ENCODE results near the gene TLR8.

- no peak for TF ChIP-seq SPI1 (IDR thresholded peaks at IDR 0.05; ENCODE audit: low read depth, low read length)
- TF ChIP-seq POLR2AphosphoS5 (IDR thresholded peaks at IDR 0.05; ENCODE audit: low read depth, low read length) = no peak
- no peak for TF ChIP-seq POLR2A (IDR thresholded peaks at IDR 0.05; ENCODE audit: low read depth, low read length)
- no peak for TF ChIP-seq TAF1 (IDR thresholded peaks at IDR 0.05; ENCODE audit: low read depth, low read length)
- no peak for TF ChIP-seq PAX5 (IDR thresholded peaks at IDR 0.05; ENCODE audit: insufficient read depth, low read length, severe bottlenecking)
- TF ChIP-seq POU2F2 (IDR thresholded peaks at IDR 0.05; ENCODE audit: low read depth, low read length) = no peak
Measured at GRCh38 chrX:12972243-12972642, 65.8 kb downstream of the TLR8 start.
